Measurements from ENCODE around the gene JPH4.

GRCh38 chr14:23610815-23611289 is 32.3 kb upstream of the JPH4 start:
- TF ChIP-seq, protein P1, sequence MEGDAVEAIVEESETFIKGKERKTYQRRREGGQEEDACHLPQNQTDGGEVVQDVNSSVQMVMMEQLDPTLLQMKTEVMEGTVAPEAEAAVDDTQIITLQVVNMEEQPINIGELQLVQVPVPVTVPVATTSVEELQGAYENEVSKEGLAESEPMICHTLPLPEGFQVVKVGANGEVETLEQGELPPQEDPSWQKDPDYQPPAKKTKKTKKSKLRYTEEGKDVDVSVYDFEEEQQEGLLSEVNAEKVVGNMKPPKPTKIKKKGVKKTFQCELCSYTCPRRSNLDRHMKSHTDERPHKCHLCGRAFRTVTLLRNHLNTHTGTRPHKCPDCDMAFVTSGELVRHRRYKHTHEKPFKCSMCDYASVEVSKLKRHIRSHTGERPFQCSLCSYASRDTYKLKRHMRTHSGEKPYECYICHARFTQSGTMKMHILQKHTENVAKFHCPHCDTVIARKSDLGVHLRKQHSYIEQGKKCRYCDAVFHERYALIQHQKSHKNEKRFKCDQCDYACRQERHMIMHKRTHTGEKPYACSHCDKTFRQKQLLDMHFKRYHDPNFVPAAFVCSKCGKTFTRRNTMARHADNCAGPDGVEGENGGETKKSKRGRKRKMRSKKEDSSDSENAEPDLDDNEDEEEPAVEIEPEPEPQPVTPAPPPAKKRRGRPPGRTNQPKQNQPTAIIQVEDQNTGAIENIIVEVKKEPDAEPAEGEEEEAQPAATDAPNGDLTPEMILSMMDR (IDR thresholded peaks at IDR 0.05; ENCODE audit: extremely low read depth in 1 of 2, insufficient read depth in 1 of 2, low read depth in 1 of 2, low read length in 2 of 2) = no peak
- TF ChIP-seq POLR2A (IDR thresholded peaks at IDR 0.05; ENCODE audit: low read depth, low read length) (no peak), EZH2 (IDR thresholded peaks at IDR 0.05; ENCODE audit: borderline replicate concordance, low read depth, low read length, severe bottlenecking) (no peak), GATA2 (IDR thresholded peaks at IDR 0.05; ENCODE audit: insufficient read depth, insufficient read length, low read depth, low read length) (no peak), FOS (IDR thresholded peaks at IDR 0.05; ENCODE audit: borderline replicate concordance, insufficient read depth, low read length) (no peak), MYC (IDR thresholded peaks at IDR 0.05; ENCODE audit: low read depth, low read length) (no peak), POLR2AphosphoS5 (IDR thresholded peaks at IDR 0.05; ENCODE audit: insufficient read depth, low read depth, low read length) (no peak)
